HEK293 (cell line): ENCODE results near the gene PITX1.
"Not testable (repeated sequence)": the region's sequence is repeated elsewhere in the genome, so short reads cannot be mapped to it uniquely, and the experiment has no call there.

Experiments used
- CTCF ChIA-PET: fragments of 350-600 bp; formaldehyde crosslinking; extraction: SDS; loops from one replicate; lab custom pipeline; 2021; ENCODE audit warnings: antibody characterized with exemption; lab: Yijun Ruan, JAX
- POLR2A ChIA-PET: fragments of 300-600 bp; formaldehyde crosslinking; extraction: SDS; loops from one replicate; lab custom pipeline; 2020; ENCODE audit warnings: antibody characterized with exemption, inconsistent platforms; lab: Yijun Ruan, JAX
- H3K27ac ChIP-seq: fragments of 200-500 bp; sonication (Bioruptor generic); 2 replicates; pipeline ENCODE4 v1.5.1; 2014; ENCODE audit warnings: low read depth, low read length, control low read depth, inconsistent platforms; ENCODE audit errors: extremely low read depth
- H3K36me3 ChIP-seq, 2 experiments: fragments of 200-500 bp in 1 of 2; sonication (Bioruptor generic) in 1 of 2; 1 replicate in 1 of 2; 2 replicates in 1 of 2; pipeline ENCODE4 v1.5.1; 2014 to 2017; ENCODE audit warnings: inconsistent platforms in 2 of 2, low read length in 2 of 2; ENCODE audit not compliant: control insufficient read depth in 2 of 2, insufficient read depth in 1 of 2
- H3K4me1 ChIP-seq: fragments of 200-500 bp; sonication (Bioruptor generic); 2 replicates; pipeline ENCODE4 v1.5.1; 2014; ENCODE audit warnings: mild to moderate bottlenecking, low read length, inconsistent platforms; ENCODE audit not compliant: control insufficient read depth, insufficient read depth
- H3K4me3 ChIP-seq: 2 replicates; pipeline ENCODE4 v1.5.1; 2011; ENCODE audit warnings: low read depth, mild to moderate bottlenecking, control low read depth, low read length, moderate library complexity
- H3K9me3 ChIP-seq: fragments of 200-500 bp; sonication (Bioruptor generic); 2 replicates; pipeline ENCODE4 v1.5.1; 2014; ENCODE audit warnings: low read depth, low read length, inconsistent platforms; ENCODE audit not compliant: control insufficient read depth, insufficient read depth
- GLI4 ChIP-seq: fragments of 450-650 bp; formaldehyde crosslinking; IDR thresholded peaks from 2 replicates; pipeline ENCODE4 v1.5.1; 2016; ENCODE audit warnings: missing biosample characterization, missing genetic modification characterization
- PRDM6 ChIP-seq: fragments of 450-650 bp; formaldehyde crosslinking; IDR thresholded peaks from 2 replicates; pipeline ENCODE4 v1.5.1; 2017; ENCODE audit warnings: missing biosample characterization, missing genetic modification characterization
- SCRT2 ChIP-seq: fragments of 450-650 bp; formaldehyde crosslinking; IDR thresholded peaks from 2 replicates; pipeline ENCODE4 v1.5.1; 2016; ENCODE audit warnings: missing biosample characterization, missing genetic modification characterization
- SP2 ChIP-seq: fragments of 450-650 bp; formaldehyde crosslinking; IDR thresholded peaks from 2 replicates; pipeline ENCODE4 v1.5.1; 2016; ENCODE audit warnings: missing biosample characterization, missing genetic modification characterization
- ZBTB10 ChIP-seq: fragments of 450-650 bp; formaldehyde crosslinking; IDR thresholded peaks from 2 replicates; pipeline ENCODE4 v1.5.1; 2016; ENCODE audit warnings: missing biosample characterization, missing genetic modification characterization
- ZBTB17 ChIP-seq: fragments of 450-650 bp; formaldehyde crosslinking; IDR thresholded peaks from 2 replicates; pipeline ENCODE4 v1.5.1; 2016; ENCODE audit warnings: missing biosample characterization, missing genetic modification characterization
- ZBTB6 ChIP-seq: fragments of 450-650 bp; formaldehyde crosslinking; IDR thresholded peaks from 2 replicates; pipeline ENCODE4 v1.5.1; 2017; ENCODE audit warnings: missing biosample characterization, missing genetic modification characterization
- ZNF184 ChIP-seq: fragments of 450-650 bp; IDR thresholded peaks from 2 replicates; pipeline ENCODE4 v1.5.1; 2018; ENCODE audit warnings: missing biosample characterization, mild to moderate bottlenecking, missing genetic modification characterization
- ZNF362 ChIP-seq: fragments of 450-650 bp; formaldehyde crosslinking; IDR thresholded peaks from 2 replicates; pipeline ENCODE4 v1.5.1; 2016; ENCODE audit warnings: missing biosample characterization, missing genetic modification characterization
- ZNF391 ChIP-seq: fragments of 450-650 bp; formaldehyde crosslinking; IDR thresholded peaks from 2 replicates; pipeline ENCODE4 v1.5.1; 2016; ENCODE audit warnings: low read depth, missing biosample characterization, missing genetic modification characterization, borderline replicate concordance
- ZNF394 ChIP-seq: fragments of 450-650 bp; formaldehyde crosslinking; IDR thresholded peaks from 2 replicates; pipeline ENCODE4 v1.5.1; 2016; ENCODE audit warnings: missing biosample characterization, missing genetic modification characterization, mild to moderate bottlenecking, moderate library complexity, borderline replicate concordance
- ZNF560 ChIP-seq: fragments of 450-650 bp; formaldehyde crosslinking; IDR thresholded peaks from 2 replicates; pipeline ENCODE4 v1.5.1; 2017; ENCODE audit warnings: missing biosample characterization, missing genetic modification characterization, borderline replicate concordance
- ZNF626 ChIP-seq: fragments of 450-650 bp; sonication (Bioruptor Pico); formaldehyde crosslinking; IDR thresholded peaks from 2 replicates; pipeline ENCODE4 v1.5.1; 2018; ENCODE audit warnings: missing biosample characterization, missing genetic modification characterization, inconsistent platforms
- ZNF692 ChIP-seq: fragments of 450-650 bp; formaldehyde crosslinking; IDR thresholded peaks from 2 replicates; pipeline ENCODE4 v1.5.1; 2016; ENCODE audit warnings: missing biosample characterization, missing genetic modification characterization
- ZXDB ChIP-seq: fragments of 450-650 bp; formaldehyde crosslinking; IDR thresholded peaks from 2 replicates; pipeline ENCODE4 v1.5.1; 2016; ENCODE audit warnings: missing biosample characterization, missing genetic modification characterization

Gene PITX1

GRCh38 chr5:135033901-135034235 lies at the start of gene PITX1:
Gene PITX1 (minus strand): TSS chr5:135034228. CDS start chr5:135033881, 347 bp downstream.
- ChIA-PET CTCF (no interaction called here), POLR2A (interaction anchor here (1.5 to 2.2 kb wide), 2 partner anchors 129 to 157 kb away, joined by 4 to 6 read pairs; partner anchors contain the start of gene PCBD2)
- peaks cover 13% of the 10 kb centered on the region for H3K4me1 ChIP-seq
- H3K4me3 ChIP-seq, result peak within 1 kb of the TSS; percentile 56
- TF ChIP-seq ZBTB6 (tag by site-specific recombination) (peak; percentile 39; the same call in 1 of the 2 replicates), ZNF391 (tag by site-specific recombination) (no peak)
- no peaks in the 10 kb centered on the region for H3K9me3 ChIP-seq
- H3K36me3 ChIP-seq, result peaks cover 4 to 21% of the 10 kb centered on the region in 2 experiments; a peak in 2 of 3 replicates
- peak within 1 kb of the TSS; percentile 99 for H3K27ac ChIP-seq

- H3K9me3 ChIP-seq, CTCF ChIA-PET, H3K4me3 ChIP-seq, H3K27ac ChIP-seq, POLR2A ChIA-PET, H3K36me3 ChIP-seq, H3K4me1 ChIP-seq: not testable (repeated sequence)
- TF ChIP-seq ZNF184 (tag by site-specific recombination), result peak; percentile 78; the same call in 1 of the 2 replicates
- TF ChIP-seq SCRT2 (tag by site-specific recombination), result peak; percentile 56; the same call in 1 of the 2 replicates
These were observed 49.3 kb upstream of the PITX1 start for GRCh38 chr5:135083334-135083733.

GRCh38 chr5:135081240-135081639 lies 47.2 kb upstream of the PITX1 start:
- POLR2A ChIA-PET, result no interaction called here

GRCh38 chr5:135079760-135080159 lies 45.7 kb upstream of the PITX1 start:
- CTCF ChIA-PET, result no interaction called here
- POLR2A ChIA-PET, result no interaction called here

More at GRCh38 chr5:135081240-135081639, 47.2 kb upstream of the PITX1 start:
- Histone ChIP-seq H3K4me3 (no peak overlapping the region), H3K36me3 (no peaks in the 10 kb centered on the region), H3K27ac (no peak overlapping the region), H3K4me1 (no peaks in the 10 kb centered on the region), H3K9me3 (no peaks in the 10 kb centered on the region)
- CTCF ChIA-PET, result no interaction called here
- TF ChIP-seq ZBTB17 (tag by site-specific recombination) (no peak), GLI4 (tag by site-specific recombination) (no peak)

GRCh38 chr5:135079099-135079681 lies 45.2 kb upstream of the PITX1 start:
- Histone ChIP-seq H3K36me3 (no peaks in the 10 kb centered on the region), H3K9me3 (no peaks in the 10 kb centered on the region), H3K4me3 (no peak overlapping the region), H3K4me1 (no peaks in the 10 kb centered on the region), H3K27ac (no peak overlapping the region)
- ChIA-PET POLR2A (no interaction called here), CTCF (no interaction called here)
- TF ChIP-seq ZNF394 (tag by site-specific recombination), result no peak
- no peak for TF ChIP-seq PRDM6 (tag by site-specific recombination)
- TF ChIP-seq SP2 (tag by site-specific recombination), result no peak
- no peak for TF ChIP-seq ZXDB (tag by site-specific recombination)
- no peak for TF ChIP-seq ZBTB10 (tag by site-specific recombination)
- TF ChIP-seq ZNF692, result no peak
- TF ChIP-seq ZNF626 (tag by site-specific recombination), result no peak
- TF ChIP-seq ZNF362, result no peak

More at GRCh38 chr5:135079760-135080159, 45.7 kb upstream of the PITX1 start:
- no peak for TF ChIP-seq ZNF560 (tag by site-specific recombination)
- H3K4me3 ChIP-seq, result no peak overlapping the region
- no peaks in the 10 kb centered on the region for H3K36me3 ChIP-seq
- no peak overlapping the region for H3K27ac ChIP-seq
- no peaks in the 10 kb centered on the region for H3K9me3 ChIP-seq
- H3K4me1 ChIP-seq, result no peaks in the 10 kb centered on the region
